ENCODE results near the gene PPP5C. TPM values are rescaled to one million over a fixed set of nuclear protein-coding genes. Genes with fewer than 3 reads are reported as not detected.

Gene PPP5C
- total RNA-seq, 1 experiment from 2014 or later, result 124 TPM

- no TSS peak for BruUV-seq (replicated peaks)
- no peak overlapping the region for H3K4me3 Mint-ChIP-seq (ENCODE audit: low read depth, unreplicated experiment)
- H3K36me3 Mint-ChIP-seq (ENCODE audit: insufficient read depth, unreplicated experiment), result peaks cover 33% of the 10 kb centered on the region
- H3K9me3 Mint-ChIP-seq (ENCODE audit: low read depth, unreplicated experiment), result no peaks in the 10 kb centered on the region
- H3K4me1 Mint-ChIP-seq (ENCODE audit: low read depth, unreplicated experiment), result no peaks in the 10 kb centered on the region
- intact Hi-C loops (cut with micrococcal nuclease; ENCODE audit: unreplicated experiment), result no loop called here
- DNase-seq, result no peak
- CTCF ChIA-PET, result no interaction called here
- no peak for TF ChIP-seq CTCF (IDR thresholded peaks at IDR 0.05; ENCODE audit: unreplicated experiment)
- H3K27me3 Mint-ChIP-seq (ENCODE audit: unreplicated experiment), result no peaks in the 10 kb centered on the region
- H3K27ac Mint-ChIP-seq (ENCODE audit: unreplicated experiment), result no peak overlapping the region
Observed at GRCh38 chr19:46380690-46381089, 33.8 kb downstream of the PPP5C start.

GRCh38 chr19:46381346-46381745 is 34.5 kb downstream of the PPP5C start:
- DNase-seq, result no peak
- no peaks in the 10 kb centered on the region for H3K9me3 Mint-ChIP-seq (ENCODE audit: low read depth, unreplicated experiment)
- CTCF ChIA-PET, result no interaction called here
- H3K27me3 Mint-ChIP-seq (ENCODE audit: unreplicated experiment), result no peaks in the 10 kb centered on the region
- peaks cover 32% of the 10 kb centered on the region for H3K36me3 Mint-ChIP-seq (ENCODE audit: insufficient read depth, unreplicated experiment)
- no peak for TF ChIP-seq CTCF (IDR thresholded peaks at IDR 0.05; ENCODE audit: unreplicated experiment)
- BruUV-seq (replicated peaks), result no TSS peak
- intact Hi-C loops (cut with micrococcal nuclease; ENCODE audit: unreplicated experiment), result no loop called here
- no peak overlapping the region for H3K27ac Mint-ChIP-seq (ENCODE audit: unreplicated experiment)
- H3K4me1 Mint-ChIP-seq (ENCODE audit: low read depth, unreplicated experiment), result no peaks in the 10 kb centered on the region
- no peak overlapping the region for H3K4me3 Mint-ChIP-seq (ENCODE audit: low read depth, unreplicated experiment)

- H3K36me3 Mint-ChIP-seq (ENCODE audit: insufficient read depth, unreplicated experiment), result peaks cover 31% of the 10 kb centered on the region
- no peak overlapping the region for H3K27ac Mint-ChIP-seq (ENCODE audit: unreplicated experiment)
- no peaks in the 10 kb centered on the region for H3K4me1 Mint-ChIP-seq (ENCODE audit: low read depth, unreplicated experiment)
- TF ChIP-seq CTCF (IDR thresholded peaks at IDR 0.05; ENCODE audit: unreplicated experiment), result no peak
- no TSS peak for BruUV-seq (replicated peaks)
- intact Hi-C loops (cut with micrococcal nuclease; ENCODE audit: unreplicated experiment), result no loop called here
- H3K4me3 Mint-ChIP-seq (ENCODE audit: low read depth, unreplicated experiment), result no peak overlapping the region
- no peaks in the 10 kb centered on the region for H3K27me3 Mint-ChIP-seq (ENCODE audit: unreplicated experiment)
- no peak for DNase-seq
- no peaks in the 10 kb centered on the region for H3K9me3 Mint-ChIP-seq (ENCODE audit: low read depth, unreplicated experiment)
- CTCF ChIA-PET, result no interaction called here
Observed at GRCh38 chr19:46381756-46382345, 35.0 kb downstream of the PPP5C start.

- Mint-ChIP-seq H3K9me3 (ENCODE audit: low read depth, unreplicated experiment) (no peaks in the 10 kb centered on the region), H3K36me3 (ENCODE audit: insufficient read depth, unreplicated experiment) (peaks cover 32% of the 10 kb centered on the region), H3K4me3 (ENCODE audit: low read depth, unreplicated experiment) (no peak overlapping the region), H3K27me3 (ENCODE audit: unreplicated experiment) (no peaks in the 10 kb centered on the region), H3K27ac (ENCODE audit: unreplicated experiment) (no peak overlapping the region), H3K4me1 (ENCODE audit: low read depth, unreplicated experiment) (no peaks in the 10 kb centered on the region)
- CTCF ChIA-PET, result interaction anchor here (1.4 kb wide), 1 partner anchor 10 kb away, joined by 5 read pairs; no protein-coding TSS in a partner anchor
- intact Hi-C loops (cut with micrococcal nuclease; ENCODE audit: unreplicated experiment), result no loop called here
- BruUV-seq (replicated peaks), result no TSS peak
- no peak for TF ChIP-seq CTCF (IDR thresholded peaks at IDR 0.05; ENCODE audit: unreplicated experiment)
- no peak for DNase-seq
Observed at GRCh38 chr19:46383171-46383815, 36.4 kb downstream of the PPP5C start.

All from Calu3 (cell line).